HG03066 (cell line): ENCODE results near the gene TMEM97.
A peak's percentile ranks its signal among the peaks of the same experiment; 100 is the strongest.
"Not testable (repeated sequence)": the region's sequence is repeated elsewhere in the genome, so short reads cannot be mapped to it uniquely, and the experiment has no call there.

Experiments
- ATAC-seq: cut with Tn5 transposase; IDR thresholded peaks from one replicate; pipeline ENCODE4 v1.9.1; 2021; ENCODE audit warnings: low read depth; ENCODE audit not compliant: unreplicated experiment

Gene TMEM97

GRCh38 chr17:28335959-28336871 is 17.2 kb downstream of the TMEM97 start:
- ATAC-seq = peak; percentile 2

GRCh38 chr17:28338056-28338768 is 19.2 kb downstream of the TMEM97 start:
- no peak for ATAC-seq

GRCh38 chr17:28338769-28339212 is 19.8 kb downstream of the TMEM97 start:
- ATAC-seq = not testable (repeated sequence)

GRCh38 chr17:28339431-28339830 is 20.4 kb downstream of the TMEM97 start:
- no peak for ATAC-seq

GRCh38 chr17:28340374-28340773 is 21.4 kb downstream of the TMEM97 start:
- ATAC-seq = no peak

GRCh38 chr17:28341516-28341915 is 22.5 kb downstream of the TMEM97 start:
- ATAC-seq = no peak

- ATAC-seq = no peak
These were observed 23.3 kb downstream of the TMEM97 start for GRCh38 chr17:28342313-28342712.

- no peak for ATAC-seq
These were observed 24.5 kb downstream of the TMEM97 start for GRCh38 chr17:28343491-28343932.

GRCh38 chr17:28344011-28344410 is 25.0 kb downstream of the TMEM97 start:
- ATAC-seq = no peak

- no peak for ATAC-seq
These were observed 25.5 kb downstream of the TMEM97 start for GRCh38 chr17:28344435-28344901.

GRCh38 chr17:28345419-28346198 is 26.6 kb downstream of the TMEM97 start:
- ATAC-seq = no peak

- no peak for ATAC-seq
These were observed 27.2 kb downstream of the TMEM97 start for GRCh38 chr17:28346199-28346580.

GRCh38 chr17:28346746-28347246 is 27.8 kb downstream of the TMEM97 start:
- ATAC-seq = no peak

- ATAC-seq = no peak
These were observed 28.4 kb downstream of the TMEM97 start for GRCh38 chr17:28347261-28347891.

GRCh38 chr17:28348979-28349378 is 30.0 kb downstream of the TMEM97 start:
- ATAC-seq = no peak

GRCh38 chr17:28350271-28350670 is 31.3 kb downstream of the TMEM97 start:
- ATAC-seq = no peak

- ATAC-seq = peak; percentile 97
These were observed 38.3 kb downstream of the TMEM97 start, which contains the start of gene POLDIP2 for GRCh38 chr17:28357061-28357900. Gene POLDIP2, minus strand, starts transcription at chr17:28357527. Its CDS starts 79 bp downstream, at chr17:28357448.

- no peak for ATAC-seq
These were observed 38.8 kb downstream of the TMEM97 start for GRCh38 chr17:28357901-28358197.

GRCh38 chr17:28363186-28363585 is 44.2 kb downstream of the TMEM97 start:
- ATAC-seq = no peak
